Stomach (tissue), 4 donors: Measurements from ENCODE around the gene ACKR3.

Source experiments
- EP300 ChIP-seq: sonication (generic); formaldehyde crosslinking; IDR thresholded peaks from one replicate; pipeline ENCODE4 v1.6.1; 2017; ENCODE audit warnings: antibody characterized with exemption
- POLR2A ChIP-seq, 4 donors: fragments of 450-650 bp; IDR thresholded peaks; one replicate each; pipeline ENCODE4 v1.6.1; 2016; ENCODE audit warnings: antibody characterized with exemption in 4 of 4, control low read depth in 2 of 4, mild to moderate bottlenecking in 1 of 4, moderate library complexity in 1 of 4
- POLR2AphosphoS5 ChIP-seq, 3 donors: sonication (generic); formaldehyde crosslinking; IDR thresholded peaks; one replicate each; pipeline ENCODE4 v1.6.1; 2016; ENCODE audit warnings: antibody characterized with exemption in 3 of 3
- TF ChIP-seq, protein P1 (sequence below), 7 experiments: fragments of 450-650 bp in 4 of 7; fragments of 200-600 bp in 3 of 7; sonication (generic) in 3 of 7; IDR thresholded peaks; one replicate each; pipeline ENCODE4 v1.5.1; 2016 to 2019; ENCODE audit warnings: antibody characterized with exemption in 7 of 7, control low read depth in 2 of 7, mild to moderate bottlenecking in 1 of 7

- TF ChIP-seq POLR2AphosphoS5 (IDR thresholded peaks at IDR 0.05) (no peak), POLR2A (IDR thresholded peaks at IDR 0.05) (no peak), EP300 (no peak)
- TF ChIP-seq, protein P1, sequence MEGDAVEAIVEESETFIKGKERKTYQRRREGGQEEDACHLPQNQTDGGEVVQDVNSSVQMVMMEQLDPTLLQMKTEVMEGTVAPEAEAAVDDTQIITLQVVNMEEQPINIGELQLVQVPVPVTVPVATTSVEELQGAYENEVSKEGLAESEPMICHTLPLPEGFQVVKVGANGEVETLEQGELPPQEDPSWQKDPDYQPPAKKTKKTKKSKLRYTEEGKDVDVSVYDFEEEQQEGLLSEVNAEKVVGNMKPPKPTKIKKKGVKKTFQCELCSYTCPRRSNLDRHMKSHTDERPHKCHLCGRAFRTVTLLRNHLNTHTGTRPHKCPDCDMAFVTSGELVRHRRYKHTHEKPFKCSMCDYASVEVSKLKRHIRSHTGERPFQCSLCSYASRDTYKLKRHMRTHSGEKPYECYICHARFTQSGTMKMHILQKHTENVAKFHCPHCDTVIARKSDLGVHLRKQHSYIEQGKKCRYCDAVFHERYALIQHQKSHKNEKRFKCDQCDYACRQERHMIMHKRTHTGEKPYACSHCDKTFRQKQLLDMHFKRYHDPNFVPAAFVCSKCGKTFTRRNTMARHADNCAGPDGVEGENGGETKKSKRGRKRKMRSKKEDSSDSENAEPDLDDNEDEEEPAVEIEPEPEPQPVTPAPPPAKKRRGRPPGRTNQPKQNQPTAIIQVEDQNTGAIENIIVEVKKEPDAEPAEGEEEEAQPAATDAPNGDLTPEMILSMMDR (IDR thresholded peaks at IDR 0.05), result no peak
These were observed 21.3 kb upstream of the ACKR3 start for GRCh38 chr2:236548179-236548921.
